ENCODE measurements around the gene ZMIZ1.

The ZMIZ1 gene

DNA sequence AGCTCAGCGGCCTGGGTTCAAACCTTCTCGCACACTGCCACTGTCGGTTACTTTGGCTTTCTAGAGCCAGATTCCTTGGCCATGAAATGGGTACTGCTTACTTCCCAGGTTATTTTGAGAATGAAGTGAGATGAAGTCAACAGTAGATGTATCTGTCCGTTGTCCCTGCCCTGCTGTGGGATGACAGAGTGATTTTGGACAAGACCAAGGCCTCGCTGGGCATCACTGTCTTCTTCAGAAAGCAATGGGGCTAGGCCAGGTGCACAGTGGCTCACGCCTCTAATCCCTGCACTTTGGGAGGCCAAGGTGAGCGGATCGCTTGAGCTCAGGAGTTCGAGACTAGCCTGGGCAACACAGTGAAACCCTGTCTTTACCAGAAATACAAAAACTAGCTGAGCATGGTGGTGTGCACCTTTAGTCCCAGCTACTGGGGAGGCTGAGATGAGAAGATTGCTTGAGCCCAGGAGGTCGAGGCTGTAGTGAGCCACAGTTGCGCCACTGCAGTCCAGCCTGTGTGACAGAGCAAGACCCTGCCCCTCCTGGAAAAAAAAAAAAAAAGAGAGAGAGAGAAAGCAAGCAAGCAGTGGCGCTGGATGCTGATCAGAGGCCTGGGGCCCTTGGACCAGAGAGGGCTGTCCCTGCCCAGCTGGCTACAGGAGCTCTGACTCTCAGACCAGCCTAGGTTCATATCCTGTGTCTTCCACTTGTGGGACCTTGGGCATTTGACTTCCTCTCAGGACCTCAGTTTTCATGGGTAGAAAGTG, 25.8 kb downstream of the ZMIZ1 start:
- peaks cover 96% of the 10 kb centered on the region for H4K20me1 ChIP-seq (ENCODE audit: insufficient read depth, low read length, poor library complexity, severe bottlenecking)
- peaks cover 99% of the 10 kb centered on the region for H3K79me2 ChIP-seq (ENCODE audit: insufficient read depth, low read length)
- no peak overlapping the region for H3K4me3 ChIP-seq (ENCODE audit: low read length, poor library complexity, severe bottlenecking)
- TF ChIP-seq EZH2phosphoT487 (IDR thresholded peaks at IDR 0.05; ENCODE audit: borderline replicate concordance): no peak
- TF ChIP-seq, protein P1, sequence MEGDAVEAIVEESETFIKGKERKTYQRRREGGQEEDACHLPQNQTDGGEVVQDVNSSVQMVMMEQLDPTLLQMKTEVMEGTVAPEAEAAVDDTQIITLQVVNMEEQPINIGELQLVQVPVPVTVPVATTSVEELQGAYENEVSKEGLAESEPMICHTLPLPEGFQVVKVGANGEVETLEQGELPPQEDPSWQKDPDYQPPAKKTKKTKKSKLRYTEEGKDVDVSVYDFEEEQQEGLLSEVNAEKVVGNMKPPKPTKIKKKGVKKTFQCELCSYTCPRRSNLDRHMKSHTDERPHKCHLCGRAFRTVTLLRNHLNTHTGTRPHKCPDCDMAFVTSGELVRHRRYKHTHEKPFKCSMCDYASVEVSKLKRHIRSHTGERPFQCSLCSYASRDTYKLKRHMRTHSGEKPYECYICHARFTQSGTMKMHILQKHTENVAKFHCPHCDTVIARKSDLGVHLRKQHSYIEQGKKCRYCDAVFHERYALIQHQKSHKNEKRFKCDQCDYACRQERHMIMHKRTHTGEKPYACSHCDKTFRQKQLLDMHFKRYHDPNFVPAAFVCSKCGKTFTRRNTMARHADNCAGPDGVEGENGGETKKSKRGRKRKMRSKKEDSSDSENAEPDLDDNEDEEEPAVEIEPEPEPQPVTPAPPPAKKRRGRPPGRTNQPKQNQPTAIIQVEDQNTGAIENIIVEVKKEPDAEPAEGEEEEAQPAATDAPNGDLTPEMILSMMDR (conservative IDR thresholded peaks at IDR 0.05; ENCODE audit: low read length): no peak
- no peak overlapping the region for H3K9ac ChIP-seq (ENCODE audit: low read depth, low read length, poor library complexity, severe bottlenecking)
- no peak overlapping the region for H2AFZ ChIP-seq (ENCODE audit: low read length)
- peaks cover 65% of the 10 kb centered on the region for H3K4me1 ChIP-seq (ENCODE audit: insufficient read depth, low read length, poor library complexity, severe bottlenecking)
- H3K4me2 ChIP-seq (ENCODE audit: low read depth, low read length, poor library complexity, severe bottlenecking): no peak overlapping the region
- H3K9me2 ChIP-seq (replicated peaks; ENCODE audit: low read depth, low read length): no peaks in the 10 kb centered on the region
- H3K27me3 ChIP-seq (ENCODE audit: insufficient read depth, low read length, poor library complexity, severe bottlenecking): no peaks in the 10 kb centered on the region
- peaks cover 20% of the 10 kb centered on the region; the same call in 1 of the 2 replicates for H3K36me3 ChIP-seq (ENCODE audit: insufficient read depth, low read length)
- no peaks in the 10 kb centered on the region for H3K9me3 ChIP-seq (ENCODE audit: insufficient read depth, low read depth, low read length)
- H3F3A ChIP-seq (ENCODE audit: low read depth): no peaks in the 10 kb centered on the region

DNA sequence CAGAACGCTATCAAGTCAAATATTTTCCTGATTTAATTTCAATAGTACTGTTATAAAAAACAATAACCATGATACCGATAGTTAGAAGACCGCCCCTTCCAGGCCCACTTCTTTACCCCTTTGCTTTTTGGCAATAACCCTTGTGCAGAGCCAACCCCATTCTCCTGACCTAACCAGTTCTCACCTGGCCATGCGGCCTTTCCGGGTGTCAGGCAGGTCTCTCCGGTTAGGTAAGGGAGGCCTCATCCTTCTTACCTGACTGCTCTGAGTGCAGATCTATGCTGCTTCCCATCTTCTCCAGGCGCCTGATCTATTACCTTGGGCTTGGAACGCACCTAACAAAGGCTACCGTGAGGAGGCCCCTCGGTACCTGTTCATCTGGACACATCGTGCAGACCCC, 26.6 kb downstream of the ZMIZ1 start:
- Histone ChIP-seq H2AFZ (ENCODE audit: low read length) (no peak overlapping the region), H3K36me3 (ENCODE audit: insufficient read depth, low read length) (peaks cover 24% of the 10 kb centered on the region; the same call in 1 of the 2 replicates), H3K9ac (ENCODE audit: low read depth, low read length, poor library complexity, severe bottlenecking) (no peak overlapping the region), H4K20me1 (ENCODE audit: insufficient read depth, low read length, poor library complexity, severe bottlenecking) (peaks cover 96% of the 10 kb centered on the region), H3K4me2 (ENCODE audit: low read depth, low read length, poor library complexity, severe bottlenecking) (no peak overlapping the region), H3F3A (ENCODE audit: low read depth) (no peaks in the 10 kb centered on the region), H3K79me2 (ENCODE audit: insufficient read depth, low read length) (peaks cover 99% of the 10 kb centered on the region), H3K27me3 (ENCODE audit: insufficient read depth, low read length, poor library complexity, severe bottlenecking) (no peaks in the 10 kb centered on the region), H3K9me2 (replicated peaks; ENCODE audit: low read depth, low read length) (no peaks in the 10 kb centered on the region), H3K9me3 (ENCODE audit: insufficient read depth, low read depth, low read length) (no peaks in the 10 kb centered on the region), H3K4me1 (ENCODE audit: insufficient read depth, low read length, poor library complexity, severe bottlenecking) (peaks cover 65% of the 10 kb centered on the region), H3K4me3 (ENCODE audit: low read length, poor library complexity, severe bottlenecking) (no peak overlapping the region)
- TF ChIP-seq, protein P1 (conservative IDR thresholded peaks at IDR 0.05; ENCODE audit: low read length): no peak
- no peak for TF ChIP-seq EZH2phosphoT487 (IDR thresholded peaks at IDR 0.05; ENCODE audit: borderline replicate concordance)

DNA sequence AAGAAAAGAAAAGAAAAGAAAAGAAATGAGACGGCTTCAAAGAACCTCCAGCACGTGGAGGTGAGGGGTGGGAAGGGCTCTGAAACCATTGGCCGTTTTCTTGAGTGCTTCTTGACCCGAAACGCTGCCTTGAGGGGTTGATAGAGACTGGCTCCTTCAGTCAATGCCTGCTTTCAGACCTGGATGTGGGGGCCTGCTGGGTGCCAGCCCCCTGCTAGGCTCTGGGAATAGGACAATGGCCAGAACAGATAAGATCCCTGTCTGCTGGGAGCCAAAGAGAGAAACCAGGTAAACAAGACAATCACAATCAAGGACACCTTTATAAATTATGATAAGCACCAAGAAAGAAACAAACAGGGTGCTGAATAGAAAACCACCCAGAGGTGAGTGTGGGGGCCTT, 27.7 kb downstream of the ZMIZ1 start:
- Histone ChIP-seq H3K4me1 (ENCODE audit: insufficient read depth, low read length, poor library complexity, severe bottlenecking) (peaks cover 65% of the 10 kb centered on the region), H3K4me2 (ENCODE audit: low read depth, low read length, poor library complexity, severe bottlenecking) (no peak overlapping the region), H3F3A (ENCODE audit: low read depth) (no peaks in the 10 kb centered on the region), H3K9me3 (ENCODE audit: insufficient read depth, low read depth, low read length) (no peaks in the 10 kb centered on the region), H3K9me2 (replicated peaks; ENCODE audit: low read depth, low read length) (no peaks in the 10 kb centered on the region), H3K27me3 (ENCODE audit: insufficient read depth, low read length, poor library complexity, severe bottlenecking) (no peaks in the 10 kb centered on the region), H2AFZ (ENCODE audit: low read length) (no peak overlapping the region), H3K9ac (ENCODE audit: low read depth, low read length, poor library complexity, severe bottlenecking) (no peak overlapping the region), H4K20me1 (ENCODE audit: insufficient read depth, low read length, poor library complexity, severe bottlenecking) (peaks cover 95% of the 10 kb centered on the region), H3K79me2 (ENCODE audit: insufficient read depth, low read length) (peaks cover 99% of the 10 kb centered on the region), H3K4me3 (ENCODE audit: low read length, poor library complexity, severe bottlenecking) (no peak overlapping the region), H3K36me3 (ENCODE audit: insufficient read depth, low read length) (peaks cover 24% of the 10 kb centered on the region; the same call in 1 of the 2 replicates)
- TF ChIP-seq, protein P1 (conservative IDR thresholded peaks at IDR 0.05; ENCODE audit: low read length): no peak
- no peak for TF ChIP-seq EZH2phosphoT487 (IDR thresholded peaks at IDR 0.05; ENCODE audit: borderline replicate concordance)

All from Loucy (cell line).